ENCODE results near the gene YKT6.

DNA sequence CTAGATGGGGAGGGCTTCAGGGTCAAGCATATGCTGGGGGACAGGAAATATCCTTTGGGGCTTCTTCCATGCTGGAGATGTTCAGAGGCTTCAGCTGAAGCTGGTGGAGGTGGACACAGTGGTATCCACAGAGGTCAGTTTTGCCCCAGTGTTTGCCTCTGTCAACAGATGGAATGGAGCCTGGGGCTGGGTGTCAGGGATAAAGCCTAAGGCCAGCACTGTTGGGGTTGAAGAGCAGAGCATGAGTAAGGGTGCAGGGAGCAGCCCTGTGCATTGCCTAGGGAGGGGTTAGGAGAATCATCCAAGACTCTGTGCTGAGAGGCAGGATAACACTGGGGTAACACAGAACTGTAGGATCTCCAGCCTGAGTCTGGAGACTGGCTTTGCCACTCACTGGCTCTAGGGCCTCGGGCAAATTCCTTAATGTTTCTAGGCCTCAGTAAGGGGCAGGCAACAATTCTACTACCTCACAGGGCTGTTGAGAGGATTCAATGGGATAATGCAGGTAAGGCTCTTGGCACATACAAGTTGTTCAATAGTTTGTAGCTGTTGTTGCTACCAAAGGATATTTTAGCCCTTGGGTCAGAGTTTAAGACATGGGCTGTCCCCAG is 37.9 kb upstream of the YKT6 start:
- TF ChIP-seq, protein P1, sequence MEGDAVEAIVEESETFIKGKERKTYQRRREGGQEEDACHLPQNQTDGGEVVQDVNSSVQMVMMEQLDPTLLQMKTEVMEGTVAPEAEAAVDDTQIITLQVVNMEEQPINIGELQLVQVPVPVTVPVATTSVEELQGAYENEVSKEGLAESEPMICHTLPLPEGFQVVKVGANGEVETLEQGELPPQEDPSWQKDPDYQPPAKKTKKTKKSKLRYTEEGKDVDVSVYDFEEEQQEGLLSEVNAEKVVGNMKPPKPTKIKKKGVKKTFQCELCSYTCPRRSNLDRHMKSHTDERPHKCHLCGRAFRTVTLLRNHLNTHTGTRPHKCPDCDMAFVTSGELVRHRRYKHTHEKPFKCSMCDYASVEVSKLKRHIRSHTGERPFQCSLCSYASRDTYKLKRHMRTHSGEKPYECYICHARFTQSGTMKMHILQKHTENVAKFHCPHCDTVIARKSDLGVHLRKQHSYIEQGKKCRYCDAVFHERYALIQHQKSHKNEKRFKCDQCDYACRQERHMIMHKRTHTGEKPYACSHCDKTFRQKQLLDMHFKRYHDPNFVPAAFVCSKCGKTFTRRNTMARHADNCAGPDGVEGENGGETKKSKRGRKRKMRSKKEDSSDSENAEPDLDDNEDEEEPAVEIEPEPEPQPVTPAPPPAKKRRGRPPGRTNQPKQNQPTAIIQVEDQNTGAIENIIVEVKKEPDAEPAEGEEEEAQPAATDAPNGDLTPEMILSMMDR (optimal IDR thresholded peaks at IDR 0.05 in 1 of 3, IDR thresholded peaks at IDR 0.05 in 1 of 3, conservative IDR thresholded peaks at IDR 0.05 in 1 of 3; ENCODE audit: extremely low read depth in 1 of 3, insufficient read depth in 2 of 3, low read length in 3 of 3): no peak
- TF ChIP-seq EZH2 (IDR thresholded peaks at IDR 0.05; ENCODE audit: low read length): no peak

Measured in keratinocyte (primary cell).